Measurements from ENCODE around the gene TOR1AIP1. TPM values are rescaled to one million over a fixed set of nuclear protein-coding genes. Genes with fewer than 3 reads are reported as not detected.

TOR1AIP1 gene
- total and polyA plus RNA-seq, 7 donors: 15.5 to 59.6 (median 35.1) TPM

DNA sequence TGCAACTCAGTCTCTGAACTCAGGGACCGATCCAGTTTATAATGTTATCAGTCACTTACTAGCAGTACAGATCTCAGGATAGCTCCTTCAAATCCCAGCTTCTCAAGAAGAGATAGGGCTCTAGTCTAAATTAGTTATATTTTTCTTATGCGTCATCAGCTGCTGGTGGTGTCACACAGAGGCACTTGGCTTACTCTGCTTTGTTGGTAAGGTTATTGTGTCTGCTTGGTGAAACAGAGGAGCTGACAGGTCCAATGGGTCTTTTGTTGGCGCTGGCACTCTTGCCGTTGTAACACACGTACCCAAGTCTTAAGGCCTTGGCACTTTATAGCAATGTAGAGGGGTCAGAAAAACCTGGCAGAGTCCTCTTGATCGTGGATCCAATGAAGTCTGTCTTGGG, 16.7 kb upstream of the TOR1AIP1 start:
- ATAC-seq (peak in 2 of 4 donors; percentile 23 to 34), DNase-seq (no peak)
- no peak overlapping the region for H3K4me3 ChIP-seq
- 85 to 89% (median 86%) methylated on average over 6 of the region's 6 CpGs for WGBS, 3 donors
- H3K27me3 ChIP-seq (ENCODE audit: insufficient read depth in 3 of 3, low read length in 2 of 3): no peaks in the 10 kb centered on the region
- peaks cover 11% of the 10 kb centered on the region for H3K4me1 ChIP-seq
- H3K27ac ChIP-seq: no peak overlapping the region
- H3K36me3 ChIP-seq (ENCODE audit: insufficient read depth in 1 of 2, low read depth in 1 of 2): peaks cover 19 to 89% of the 10 kb centered on the region in 2 donors
- TF ChIP-seq, protein P1, sequence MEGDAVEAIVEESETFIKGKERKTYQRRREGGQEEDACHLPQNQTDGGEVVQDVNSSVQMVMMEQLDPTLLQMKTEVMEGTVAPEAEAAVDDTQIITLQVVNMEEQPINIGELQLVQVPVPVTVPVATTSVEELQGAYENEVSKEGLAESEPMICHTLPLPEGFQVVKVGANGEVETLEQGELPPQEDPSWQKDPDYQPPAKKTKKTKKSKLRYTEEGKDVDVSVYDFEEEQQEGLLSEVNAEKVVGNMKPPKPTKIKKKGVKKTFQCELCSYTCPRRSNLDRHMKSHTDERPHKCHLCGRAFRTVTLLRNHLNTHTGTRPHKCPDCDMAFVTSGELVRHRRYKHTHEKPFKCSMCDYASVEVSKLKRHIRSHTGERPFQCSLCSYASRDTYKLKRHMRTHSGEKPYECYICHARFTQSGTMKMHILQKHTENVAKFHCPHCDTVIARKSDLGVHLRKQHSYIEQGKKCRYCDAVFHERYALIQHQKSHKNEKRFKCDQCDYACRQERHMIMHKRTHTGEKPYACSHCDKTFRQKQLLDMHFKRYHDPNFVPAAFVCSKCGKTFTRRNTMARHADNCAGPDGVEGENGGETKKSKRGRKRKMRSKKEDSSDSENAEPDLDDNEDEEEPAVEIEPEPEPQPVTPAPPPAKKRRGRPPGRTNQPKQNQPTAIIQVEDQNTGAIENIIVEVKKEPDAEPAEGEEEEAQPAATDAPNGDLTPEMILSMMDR (IDR thresholded peaks at IDR 0.05): no peak
- intact Hi-C loops (cut with DNase I): loop anchor here in 1 of 2 donors (10.0 kb wide), 1 partner anchor 309 kb away; no protein-coding TSS in a partner anchor
- H3K9me3 ChIP-seq: no peaks in the 10 kb centered on the region

DNA sequence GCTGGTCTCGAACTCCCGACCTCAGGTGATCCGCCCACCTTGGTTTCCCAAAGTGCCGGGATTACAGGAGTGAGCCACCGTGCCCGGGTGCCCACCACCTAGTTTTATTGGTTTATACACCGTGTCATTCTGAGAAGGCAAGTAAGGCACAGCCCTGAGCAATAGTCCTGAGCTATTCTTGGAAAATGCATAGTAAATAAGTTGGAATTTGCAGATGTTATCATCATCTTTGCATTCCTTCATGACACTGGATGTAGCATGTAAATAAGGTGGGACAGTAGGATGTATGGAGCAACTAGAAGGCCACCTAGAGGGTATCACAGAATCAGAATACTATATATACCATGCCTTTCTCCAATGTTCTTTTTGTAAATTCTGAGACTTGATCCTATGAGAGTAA, 15.5 kb upstream of the TOR1AIP1 start:
- Histone ChIP-seq H3K4me3 (no peak overlapping the region), H3K9me3 (no peaks in the 10 kb centered on the region), H3K27me3 (ENCODE audit: insufficient read depth in 3 of 3, low read length in 2 of 3) (no peaks in the 10 kb centered on the region), H3K27ac (no peak overlapping the region), H3K4me1 (peaks cover 22% of the 10 kb centered on the region), H3K36me3 (ENCODE audit: insufficient read depth in 1 of 2, low read depth in 1 of 2) (peaks cover 19 to 82% of the 10 kb centered on the region in 2 donors)
- ATAC-seq: no peak
- WGBS, 3 donors: 85 to 94% (median 88%) methylated on average over 7 of the region's 7 CpGs
- no peak for DNase-seq
- TF ChIP-seq, protein P1 (IDR thresholded peaks at IDR 0.05): no peak
- intact Hi-C loops (cut with DNase I): loop anchor here in 1 of 2 donors (10.0 kb wide), 1 partner anchor 308 kb away; no protein-coding TSS in a partner anchor

DNA sequence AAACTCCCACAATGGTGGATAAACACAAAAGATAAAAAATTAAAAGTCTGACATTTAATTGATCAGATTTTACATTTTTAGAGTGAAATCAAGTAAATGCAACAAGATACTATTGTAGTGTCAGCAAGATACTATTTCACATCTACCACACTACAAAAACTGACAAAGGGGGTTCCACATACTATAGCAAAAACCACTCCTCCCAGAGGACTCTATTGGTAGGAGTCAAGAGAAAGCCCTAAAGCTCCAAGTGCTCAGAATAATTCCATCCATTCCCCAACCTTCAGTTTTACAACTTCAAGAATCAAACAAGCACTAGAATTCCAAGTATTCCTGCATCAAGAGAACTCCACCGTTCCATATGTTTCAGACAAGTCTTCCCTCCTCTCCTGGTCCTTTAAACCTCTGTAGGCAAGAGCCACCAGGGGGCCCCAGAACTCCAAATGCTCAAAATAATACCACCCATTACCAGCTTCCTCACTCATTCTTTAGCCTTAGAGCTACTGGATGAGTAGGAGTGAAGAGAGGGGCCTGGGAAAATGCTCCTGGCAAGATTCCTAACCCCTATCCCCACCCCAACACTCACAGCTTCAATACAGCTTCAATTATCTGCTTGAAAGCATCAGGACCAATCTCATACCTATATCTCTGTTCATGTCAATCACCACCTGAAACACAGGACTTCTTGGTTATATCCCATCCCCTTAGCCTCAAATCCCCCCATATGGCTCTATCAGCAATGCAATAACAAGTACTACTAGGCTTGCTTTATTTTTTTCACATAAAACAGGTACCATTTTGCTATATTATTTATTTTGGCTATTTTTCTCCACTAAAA, 14.4 kb upstream of the TOR1AIP1 start:
- no peak overlapping the region for H3K27ac ChIP-seq
- peak in 3 of 4 donors; percentile 25 to 70 (median 53) for ATAC-seq
- DNase-seq: peak in 1 of 2 donors; percentile 26
- 5 to 32% (median 15%) methylated on average over 1 of the region's 1 CpG for WGBS, 3 donors
- peaks cover 33% of the 10 kb centered on the region for H3K4me1 ChIP-seq
- H3K4me3 ChIP-seq: no peak overlapping the region
- H3K9me3 ChIP-seq: no peaks in the 10 kb centered on the region
- no peaks in the 10 kb centered on the region for H3K27me3 ChIP-seq (ENCODE audit: insufficient read depth in 3 of 3, low read length in 2 of 3)
- peaks cover 19 to 72% of the 10 kb centered on the region in 2 donors for H3K36me3 ChIP-seq (ENCODE audit: insufficient read depth in 1 of 2, low read depth in 1 of 2)
- TF ChIP-seq, protein P1 (IDR thresholded peaks at IDR 0.05): peak; percentile 56
- intact Hi-C loops (cut with DNase I): loop anchor here in 1 of 2 donors (10.0 kb wide), 1 partner anchor 307 kb away; no protein-coding TSS in a partner anchor

DNA sequence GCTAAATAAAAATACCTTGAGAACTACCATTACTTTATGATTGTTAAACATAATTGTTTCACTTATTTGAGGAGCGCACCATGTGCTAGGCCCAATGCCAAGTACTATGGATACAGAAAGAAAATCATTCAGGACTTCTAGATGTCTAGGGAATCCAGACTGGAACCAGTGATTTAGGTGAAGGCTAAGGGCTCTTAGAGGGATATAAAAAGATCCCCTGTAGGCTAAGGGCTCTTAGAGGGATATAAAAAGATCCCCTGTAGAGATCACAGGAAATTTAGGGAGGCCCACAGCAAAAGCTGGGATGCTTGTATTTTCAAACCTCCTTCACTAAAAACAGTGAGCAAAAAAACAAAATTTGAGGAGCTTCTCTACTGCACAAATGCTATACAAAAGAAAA, 11.2 kb upstream of the TOR1AIP1 start:
- Histone ChIP-seq H3K4me1 (peaks cover 63% of the 10 kb centered on the region), H3K4me3 (peak overlapping the region; percentile 9), H3K36me3 (ENCODE audit: insufficient read depth in 1 of 2, low read depth in 1 of 2) (peaks cover 8 to 64% of the 10 kb centered on the region in 2 donors), H3K9me3 (no peaks in the 10 kb centered on the region), H3K27ac (peak overlapping the region; percentile 58), H3K27me3 (ENCODE audit: insufficient read depth in 3 of 3, low read length in 2 of 3) (no peaks in the 10 kb centered on the region)
- intact Hi-C loops (cut with DNase I): no loop called here
- ATAC-seq (no peak), DNase-seq (no peak)
- WGBS, 3 donors: 70 to 84% (median 82%) methylated on average over 1 of the region's 1 CpG
- TF ChIP-seq, protein P1 (IDR thresholded peaks at IDR 0.05): no peak
